IPS DF 6.9 (cell line): ENCODE data around the gene GCH1.

Experiments
- DNase-seq: peaks from one replicate; pipeline ENCODE4 v3.0.0-alpha.2; 2013; ENCODE audit warnings: low read depth, low spot score
- H3K27ac ChIP-seq: one replicate; pipeline ENCODE4 v1.5.1; 2013; ENCODE audit warnings: low read length, control low read depth
- H3K27me3 ChIP-seq: 2 replicates; pipeline ENCODE4 v1.6.1; 2013; ENCODE audit warnings: mild to moderate bottlenecking, low read length; ENCODE audit not compliant: control insufficient read depth, insufficient read depth
- H3K36me3 ChIP-seq: 2 replicates; pipeline ENCODE4 v1.6.1; 2013; ENCODE audit warnings: low read length; ENCODE audit not compliant: control insufficient read depth, insufficient read depth
- H3K4me1 ChIP-seq: 2 replicates; pipeline ENCODE4 v1.6.1; 2013; ENCODE audit warnings: low read length; ENCODE audit not compliant: control insufficient read depth, insufficient read depth
- H3K4me3 ChIP-seq: 2 replicates; pipeline ENCODE4 v1.5.1; 2013; ENCODE audit warnings: mild to moderate bottlenecking, low read length
- H3K9me3 ChIP-seq: 2 replicates; pipeline ENCODE4 v1.6.1; 2013; ENCODE audit warnings: low read length, inconsistent platforms; ENCODE audit not compliant: control insufficient read depth, insufficient read depth
- WGBS: extraction: QIAGEN DNeasy Blood & Tissue Kit; methylation state at CpG from one replicate; pipeline ENCODE4 v1.1.7; 2013; ENCODE audit warnings: mixed read lengths, missing lambda C conversion rate; ENCODE audit not compliant: insufficient read length, insufficient coverage; 5-methylcytosine and 5-hydroxymethylcytosine counted together

The GCH1 gene

DNA sequence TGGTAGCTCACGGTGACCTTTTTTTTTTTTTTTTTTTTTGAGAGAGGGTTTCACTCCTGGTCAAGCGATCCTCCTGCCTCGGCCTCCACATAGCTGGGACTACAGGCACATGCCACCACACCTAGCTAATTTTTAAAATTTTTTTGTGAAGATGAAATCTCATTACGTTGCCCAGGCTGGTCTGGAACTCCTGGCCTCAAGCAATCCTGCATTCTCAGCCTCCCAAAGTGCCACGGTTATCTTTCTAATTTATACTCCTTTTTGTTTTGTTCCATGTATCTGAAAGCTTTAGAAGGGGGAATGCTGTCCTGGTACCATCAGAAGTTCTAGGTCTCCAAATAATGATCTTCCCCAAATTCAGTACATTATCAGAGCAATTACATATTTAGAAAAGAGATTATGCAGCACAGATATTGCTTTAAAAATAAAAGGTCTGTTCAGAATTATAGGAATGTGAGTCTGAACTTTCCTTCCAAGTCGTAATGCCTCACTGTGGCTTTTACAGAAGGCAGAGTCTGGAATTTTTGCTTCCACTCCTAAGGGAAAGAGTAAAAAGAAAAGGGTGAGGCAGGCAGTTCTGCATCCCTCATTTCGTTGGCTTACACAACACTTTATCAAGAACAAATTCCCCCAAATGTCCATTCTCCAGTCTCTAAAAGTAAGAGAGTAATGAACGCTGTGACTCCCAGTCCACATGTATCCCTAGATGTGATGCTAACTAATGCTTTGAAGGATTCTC lies 73.0 kb downstream of the GCH1 start:
- Histone ChIP-seq H3K27me3 (no peaks in the 10 kb centered on the region), H3K9me3 (no peaks in the 10 kb centered on the region), H3K4me1 (no peaks in the 10 kb centered on the region), H3K4me3 (no peak overlapping the region), H3K27ac (no peak overlapping the region), H3K36me3 (no peaks in the 10 kb centered on the region)
- WGBS, result no CpG with 5 or more reads among the region's 8 CpGs
- no peak for DNase-seq

DNA sequence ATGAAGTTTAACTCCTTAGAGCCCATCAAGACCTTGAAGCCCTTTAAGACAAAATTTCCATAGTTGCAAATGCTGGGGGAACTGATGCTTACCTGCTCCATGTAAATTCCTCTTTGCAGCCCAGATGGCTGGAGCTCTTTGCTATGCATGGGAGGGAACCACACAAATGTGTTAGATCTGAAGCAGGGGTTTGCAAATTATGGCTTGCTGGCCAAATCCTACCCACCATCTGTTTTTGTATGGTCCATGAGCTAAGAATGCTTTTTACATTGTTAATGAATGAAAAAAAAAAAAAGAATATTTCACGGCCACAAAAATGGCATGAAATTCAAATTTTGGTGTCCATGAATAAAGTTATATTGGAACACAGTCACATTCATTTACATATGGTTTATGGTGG lies 74.6 kb downstream of the GCH1 start:
- no peaks in the 10 kb centered on the region for H3K9me3 ChIP-seq
- no CpG with 5 or more reads among the region's 1 CpG for WGBS
- no peaks in the 10 kb centered on the region for H3K27me3 ChIP-seq
- H3K4me1 ChIP-seq, result no peaks in the 10 kb centered on the region
- no peak overlapping the region for H3K4me3 ChIP-seq
- no peak overlapping the region for H3K27ac ChIP-seq
- H3K36me3 ChIP-seq, result no peaks in the 10 kb centered on the region
- no peak for DNase-seq

DNA sequence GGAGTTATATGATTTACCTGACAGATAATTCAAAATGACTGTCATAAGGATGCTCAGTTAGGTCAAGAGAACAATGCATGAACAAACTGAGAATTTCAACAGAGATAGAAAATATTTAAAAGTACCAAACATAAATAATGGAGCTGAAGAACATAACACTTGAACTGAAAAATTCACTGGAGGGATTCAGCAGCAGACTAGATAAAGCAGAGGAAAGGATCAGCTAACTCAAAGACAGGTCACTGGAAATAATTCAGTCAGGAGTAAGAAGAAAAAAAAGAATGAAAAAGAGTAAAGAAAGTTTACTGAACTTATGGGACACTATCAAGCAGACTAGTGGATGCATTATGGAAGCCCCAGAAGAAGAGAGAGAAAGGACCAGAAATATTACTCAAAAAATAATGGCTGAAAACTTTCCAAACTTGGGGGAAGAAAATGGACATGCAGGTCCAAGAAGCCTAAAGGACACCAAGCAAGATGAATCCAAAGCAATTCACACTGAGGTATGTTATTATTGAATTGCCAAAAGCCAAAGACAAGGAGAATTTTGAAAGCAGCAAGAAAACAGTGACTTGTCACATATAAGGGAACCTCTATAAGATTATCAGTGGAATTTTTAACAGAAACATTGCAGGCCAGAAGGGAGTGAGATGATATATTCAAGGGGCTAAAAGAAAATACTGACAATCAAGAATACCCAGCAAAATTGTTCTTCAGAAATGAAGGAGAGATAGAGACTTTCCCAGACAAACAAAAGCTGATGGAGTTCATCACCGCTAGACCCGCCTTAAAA lies 78.7 kb downstream of the GCH1 start:
- no peak overlapping the region for H3K4me3 ChIP-seq
- no peak for DNase-seq
- no peaks in the 10 kb centered on the region for H3K27me3 ChIP-seq
- no peaks in the 10 kb centered on the region for H3K4me1 ChIP-seq
- no peaks in the 10 kb centered on the region for H3K36me3 ChIP-seq
- H3K27ac ChIP-seq, result no peak overlapping the region
- WGBS, result no CpG with 5 or more reads among the region's 2 CpGs
- H3K9me3 ChIP-seq, result no peaks in the 10 kb centered on the region

DNA sequence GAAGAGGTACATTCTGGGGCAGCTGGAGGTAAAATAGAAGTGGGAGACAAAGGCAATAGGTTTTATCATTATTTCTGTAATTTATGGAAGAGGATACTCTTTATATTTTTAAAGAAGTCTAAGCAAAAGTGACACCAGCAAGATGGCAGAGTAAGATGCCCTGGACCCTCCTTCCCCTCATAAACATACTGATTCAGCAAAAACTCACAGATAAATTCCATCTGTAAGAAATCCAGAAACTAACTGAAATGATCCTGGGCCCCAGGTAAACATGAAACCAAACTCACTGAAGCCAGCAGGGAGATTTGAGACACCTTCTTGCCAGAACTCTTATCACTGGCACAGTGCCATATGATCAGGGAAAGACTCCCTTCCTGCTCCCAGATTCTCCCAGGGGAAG lies 79.9 kb downstream of the GCH1 start:
- Histone ChIP-seq H3K9me3 (no peaks in the 10 kb centered on the region), H3K27ac (no peak overlapping the region)
- no peak for DNase-seq

DNA sequence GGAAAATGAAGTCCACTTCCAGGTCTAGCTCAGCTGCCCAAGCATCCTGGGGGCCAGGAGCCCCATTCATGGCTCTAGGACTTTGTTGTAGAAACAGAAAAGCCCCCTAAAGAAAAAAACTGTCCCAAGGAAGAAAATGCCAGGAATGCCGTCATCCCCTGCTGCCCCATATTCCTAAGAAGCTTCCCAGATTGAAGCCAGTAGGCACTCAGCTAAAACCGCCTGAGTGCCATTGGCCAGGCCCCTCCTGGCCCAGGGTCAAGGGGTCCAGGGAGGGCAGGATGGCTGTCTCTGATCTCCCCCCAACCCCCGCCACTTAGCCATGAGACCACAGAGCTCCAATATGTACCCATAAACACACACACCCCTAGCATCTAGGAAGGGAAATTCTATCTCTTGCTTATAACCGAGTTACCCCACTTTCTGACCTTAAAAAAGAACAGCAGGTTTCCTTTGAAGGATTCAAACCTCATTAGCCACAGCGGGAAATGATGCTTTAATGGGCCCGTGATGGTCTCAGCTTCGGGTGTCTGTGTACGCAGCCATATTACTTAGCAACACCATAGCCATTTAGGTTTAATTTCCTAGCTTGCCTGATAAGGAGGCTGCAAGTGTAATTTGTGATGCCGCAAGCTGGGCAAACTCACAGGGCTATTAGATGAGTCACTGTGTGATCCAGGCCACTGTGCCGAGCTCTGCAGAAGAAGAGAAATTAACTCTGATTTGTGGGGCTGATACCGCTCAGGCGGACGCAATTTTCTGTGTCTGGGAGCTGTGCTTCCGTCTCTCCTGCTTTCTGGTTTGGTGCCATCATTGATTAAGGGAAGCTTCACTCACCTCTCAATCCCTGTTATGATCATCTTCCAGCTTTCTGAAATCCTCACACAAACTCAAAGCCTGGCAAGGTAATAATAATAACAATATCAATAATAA lies 84.2 kb downstream of the GCH1 start:
- H3K27me3 ChIP-seq, result no peaks in the 10 kb centered on the region
- WGBS, result no CpG with 5 or more reads among the region's 14 CpGs
- H3K36me3 ChIP-seq, result no peaks in the 10 kb centered on the region
- no peaks in the 10 kb centered on the region for H3K4me1 ChIP-seq
- no peaks in the 10 kb centered on the region for H3K9me3 ChIP-seq
- H3K27ac ChIP-seq, result no peak overlapping the region
- DNase-seq, result no peak
- no peak overlapping the region for H3K4me3 ChIP-seq

More for the DNA sequence above, 79.9 kb downstream of the GCH1 start:
- no peaks in the 10 kb centered on the region for H3K4me1 ChIP-seq
- H3K36me3 ChIP-seq, result no peaks in the 10 kb centered on the region
- no peaks in the 10 kb centered on the region for H3K27me3 ChIP-seq
- H3K4me3 ChIP-seq, result no peak overlapping the region

DNA sequence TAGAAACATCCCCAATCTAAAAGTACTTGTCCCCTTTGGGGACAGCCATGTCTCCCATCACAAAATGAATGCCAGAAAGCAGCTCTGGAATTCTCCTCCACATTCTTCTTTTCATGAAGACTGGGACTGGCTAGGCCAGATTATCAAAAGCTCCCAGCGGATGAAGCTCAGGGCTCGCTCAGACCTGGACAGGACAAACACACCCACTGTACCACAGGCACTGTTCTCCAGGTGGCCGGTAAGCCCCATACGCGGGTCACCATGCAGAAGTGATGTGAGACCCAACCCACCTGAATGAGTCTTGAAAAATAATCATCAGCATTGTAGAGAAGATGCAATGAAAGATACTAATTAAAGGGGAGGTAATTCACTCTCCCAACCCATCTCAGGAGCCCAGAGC lies 85.1 kb downstream of the GCH1 start:
- Histone ChIP-seq H3K27ac (no peak overlapping the region), H3K9me3 (no peaks in the 10 kb centered on the region), H3K36me3 (no peaks in the 10 kb centered on the region), H3K4me3 (no peak overlapping the region), H3K27me3 (no peaks in the 10 kb centered on the region), H3K4me1 (no peaks in the 10 kb centered on the region)
- no CpG with 5 or more reads among the region's 5 CpGs for WGBS
- no peak for DNase-seq

DNA sequence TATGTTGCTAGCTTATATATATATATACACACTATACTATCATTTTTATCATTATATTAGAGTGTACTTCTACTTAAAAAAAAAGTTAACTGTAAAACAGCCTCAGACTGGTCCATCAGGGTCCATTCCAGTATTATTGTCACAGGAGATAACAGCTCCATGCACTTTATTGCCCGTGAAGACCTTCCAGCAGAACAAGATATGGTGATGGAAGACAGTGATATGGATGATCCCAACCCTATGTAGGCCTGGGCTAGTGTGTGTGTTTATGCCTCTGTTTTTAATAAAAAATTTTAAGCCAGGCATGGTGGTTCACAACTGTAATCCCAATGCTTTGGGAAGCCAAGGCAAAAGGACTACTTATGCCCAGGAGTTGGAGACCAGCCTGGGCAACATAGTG lies 86.2 kb downstream of the GCH1 start:
- H3K27me3 ChIP-seq, result no peaks in the 10 kb centered on the region
- H3K36me3 ChIP-seq, result no peaks in the 10 kb centered on the region
- WGBS, result no CpG with 5 or more reads among the region's 1 CpG

DNA sequence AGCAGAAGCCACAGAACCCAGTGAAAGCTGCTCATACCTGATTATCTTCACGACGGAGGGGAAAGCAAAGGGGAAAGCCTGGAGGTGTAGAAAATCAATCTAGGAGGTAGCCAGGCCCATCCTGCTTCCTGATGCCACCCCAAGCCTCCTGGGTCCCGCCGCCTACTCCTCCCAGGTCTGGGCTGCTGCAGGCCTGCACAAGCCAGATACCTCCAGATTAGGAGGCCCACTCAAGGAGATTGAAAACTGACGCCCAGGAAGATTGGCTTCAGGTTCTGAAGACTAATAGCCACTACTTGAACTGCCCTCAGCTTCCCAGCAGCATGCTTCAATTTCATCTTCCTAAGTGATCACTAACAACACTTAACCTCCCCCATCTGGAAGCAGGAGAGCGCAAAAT lies 87.1 kb downstream of the GCH1 start:
- no peak overlapping the region for H3K27ac ChIP-seq
- H3K4me1 ChIP-seq, result no peaks in the 10 kb centered on the region
- no peaks in the 10 kb centered on the region for H3K27me3 ChIP-seq
- H3K36me3 ChIP-seq, result no peaks in the 10 kb centered on the region
- no CpG with 5 or more reads among the region's 6 CpGs for WGBS
- no peaks in the 10 kb centered on the region for H3K9me3 ChIP-seq
- DNase-seq, result no peak
- no peak overlapping the region for H3K4me3 ChIP-seq

More for the DNA sequence above, 86.2 kb downstream of the GCH1 start:
- Histone ChIP-seq H3K27ac (no peak overlapping the region), H3K9me3 (no peaks in the 10 kb centered on the region), H3K4me3 (no peak overlapping the region), H3K4me1 (no peaks in the 10 kb centered on the region)
- DNase-seq, result no peak

DNA sequence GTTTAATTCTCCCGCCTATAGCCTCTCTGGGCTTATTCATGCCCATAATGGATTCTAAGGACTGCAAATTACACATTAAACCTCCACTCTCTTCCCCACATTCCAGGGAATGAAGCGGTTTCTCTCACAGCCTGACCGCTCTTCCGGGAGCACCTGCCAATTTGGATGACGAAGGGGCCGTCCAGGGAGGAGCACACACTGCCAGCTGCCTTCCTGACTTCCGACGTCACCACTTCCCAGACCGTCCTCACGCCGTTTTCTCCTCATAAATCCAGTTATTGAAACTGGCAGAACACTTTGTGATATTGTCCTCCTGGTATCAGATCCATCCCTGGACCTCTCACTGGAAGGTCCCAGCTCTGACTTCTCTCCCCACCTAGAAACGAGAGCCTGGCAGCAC lies 87.6 kb downstream of the GCH1 start:
- no peaks in the 10 kb centered on the region for H3K4me1 ChIP-seq
- DNase-seq, result no peak
- H3K36me3 ChIP-seq, result no peaks in the 10 kb centered on the region
- WGBS, result no CpG with 5 or more reads among the region's 12 CpGs
- H3K27ac ChIP-seq, result no peak overlapping the region
- H3K4me3 ChIP-seq, result no peak overlapping the region
- no peaks in the 10 kb centered on the region for H3K9me3 ChIP-seq
- H3K27me3 ChIP-seq, result no peaks in the 10 kb centered on the region

DNA sequence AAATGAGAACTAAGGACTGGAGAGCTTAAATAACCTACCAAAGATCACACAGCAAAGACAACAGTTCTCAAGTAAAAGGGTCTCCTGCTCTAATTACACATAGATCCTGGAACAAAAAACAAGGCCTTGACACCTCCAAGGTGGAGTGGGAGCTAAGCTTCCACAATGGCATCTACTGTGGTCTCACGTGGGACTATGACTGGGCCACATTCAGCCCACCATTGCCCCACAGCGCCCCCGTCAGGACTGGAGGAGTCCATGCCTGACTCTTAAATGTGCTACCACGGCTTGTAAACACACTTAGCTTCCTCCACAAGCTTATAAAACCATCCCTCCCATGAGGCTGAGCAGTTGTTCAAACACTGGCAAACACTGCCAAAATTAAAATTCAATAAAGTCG lies 88.5 kb downstream of the GCH1 start:
- Histone ChIP-seq H3K27ac (no peak overlapping the region), H3K27me3 (no peaks in the 10 kb centered on the region), H3K4me3 (no peak overlapping the region), H3K36me3 (no peaks in the 10 kb centered on the region), H3K9me3 (no peaks in the 10 kb centered on the region), H3K4me1 (no peaks in the 10 kb centered on the region)
- no peak for DNase-seq
- no CpG with 5 or more reads among the region's 5 CpGs for WGBS
